WTC11 (cell line): ENCODE data around the gene CHST3. TPM values are rescaled to one million over a fixed set of nuclear protein-coding genes. Genes with fewer than 3 reads are reported as not detected.

Experiments used
- ATAC-seq: fragments of 200-7000 bp; cut with Tn5 transposase; 2 replicates; pipeline ENCODE4 v1.10.0; 2021; ENCODE audit warnings: mild to moderate bottlenecking, moderate library complexity
- CTCF ChIA-PET: fragments of 300-600 bp; sonication (Branson Sonifier 250); formaldehyde crosslinking; loops from one replicate; lab custom pipeline; 2021; ENCODE audit warnings: antibody characterized with exemption; lab: Charles Lee
- POLR2A ChIA-PET: fragments of 350-600 bp; sonication (Branson Sonifier 250); formaldehyde crosslinking; loops from one replicate; lab custom pipeline; 2021; ENCODE audit warnings: antibody characterized with exemption; lab: Charles Lee
- DNase-seq: peaks from one replicate; pipeline ENCODE4 v3.0.0; 2021; ENCODE audit warnings: low spot score
- H3K27ac Mint-ChIP-seq: 2 replicates; pipeline ENCODE4 v1.8.0; 2021; ENCODE audit warnings: mixed read lengths
- H3K27me3 Mint-ChIP-seq: 2 replicates; pipeline ENCODE4 v1.8.0; 2021; ENCODE audit warnings: low read depth, mild to moderate bottlenecking, moderate library complexity, mixed read lengths
- H3K36me3 Mint-ChIP-seq: 2 replicates; pipeline ENCODE4 v1.8.0; 2021; ENCODE audit warnings: mixed read lengths
- H3K4me1 Mint-ChIP-seq: 2 replicates; pipeline ENCODE4 v1.8.0; 2022; ENCODE audit warnings: mixed read lengths
- H3K4me3 Mint-ChIP-seq: 2 replicates; pipeline ENCODE4 v1.8.0; 2021; ENCODE audit warnings: mild to moderate bottlenecking, moderate library complexity, mixed read lengths
- H3K9me3 Mint-ChIP-seq: 2 replicates; pipeline ENCODE4 v1.8.0; 2021; ENCODE audit warnings: mixed read lengths
- E2F1 ChIP-seq: sonication (generic); formaldehyde crosslinking; IDR thresholded peaks from 2 replicates; pipeline ENCODE4 v1.8.0; 2022; ENCODE audit warnings: mild to moderate bottlenecking, missing genetic modification reagents
- E2F4 ChIP-seq: sonication (generic); formaldehyde crosslinking; IDR thresholded peaks from 2 replicates; pipeline ENCODE4 v1.8.1; 2022; ENCODE audit warnings: low read depth, mild to moderate bottlenecking, moderate library complexity, missing genetic modification reagents, borderline replicate concordance
- GRHL2 ChIP-seq: fragments of 250-450 bp; sonication (Bioruptor Pico); IDR thresholded peaks from 2 replicates; pipeline ENCODE4 v1.8.0; 2022; ENCODE audit warnings: mild to moderate bottlenecking, moderate library complexity; ENCODE audit not compliant: insufficient replicate concordance, severe bottlenecking
- HMGA2 ChIP-seq: fragments of 250-450 bp; sonication (Bioruptor Pico); IDR thresholded peaks from 2 replicates; pipeline ENCODE4 v1.4.0; 2021; ENCODE audit warnings: mild to moderate bottlenecking, moderate library complexity
- HMGXB4 ChIP-seq: sonication (generic); formaldehyde crosslinking; IDR thresholded peaks from 2 replicates; pipeline ENCODE4 v1.8.1; 2023; ENCODE audit warnings: mild to moderate bottlenecking, moderate library complexity, missing genetic modification reagents
- IRF1 ChIP-seq: sonication (generic); formaldehyde crosslinking; IDR thresholded peaks from 2 replicates; pipeline ENCODE4 v1.8.0; 2023; ENCODE audit warnings: missing genetic modification reagents
- JAZF1 ChIP-seq: fragments of 250-450 bp; sonication (Bioruptor Pico); IDR thresholded peaks from 2 replicates; pipeline ENCODE4 v1.9.0; 2021; ENCODE audit warnings: moderate library complexity, mild to moderate bottlenecking, inconsistent platforms
- KAT7 ChIP-seq: sonication (generic); formaldehyde crosslinking; IDR thresholded peaks from 2 replicates; pipeline ENCODE4 v1.8.1; 2023; ENCODE audit warnings: missing genetic modification reagents, mild to moderate bottlenecking, borderline replicate concordance
- NR1H2 ChIP-seq: sonication (generic); formaldehyde crosslinking; IDR thresholded peaks from 2 replicates; pipeline ENCODE4 v1.9.0; 2021; ENCODE audit warnings: mild to moderate bottlenecking, moderate library complexity, missing genetic modification reagents
- PRDM15 ChIP-seq: sonication (generic); formaldehyde crosslinking; IDR thresholded peaks from 2 replicates; pipeline ENCODE4 v1.8.0; 2022; ENCODE audit warnings: missing genetic modification reagents
- SOX15 ChIP-seq: fragments of 250-450 bp; sonication (Bioruptor Pico); IDR thresholded peaks from 2 replicates; pipeline ENCODE4 v1.9.0; 2021; ENCODE audit warnings: mild to moderate bottlenecking
- TEAD4 ChIP-seq: sonication (generic); formaldehyde crosslinking; IDR thresholded peaks from 2 replicates; pipeline ENCODE4 v1.8.0; 2022; ENCODE audit warnings: mild to moderate bottlenecking, missing genetic modification reagents
- ZBTB43 ChIP-seq: sonication (generic); formaldehyde crosslinking; IDR thresholded peaks from 2 replicates; pipeline ENCODE4 v1.8.1; 2023; ENCODE audit warnings: mild to moderate bottlenecking, missing genetic modification reagents
- ZNF138 ChIP-seq: sonication (generic); formaldehyde crosslinking; conservative IDR thresholded peaks from 2 replicates; pipeline ENCODE4 v1.8.1; 2022; ENCODE audit warnings: mild to moderate bottlenecking, moderate library complexity, missing genetic modification reagents
- ZNF671 ChIP-seq: fragments of 250-450 bp; sonication (Bioruptor Pico); IDR thresholded peaks from 2 replicates; pipeline ENCODE4 v1.8.0; 2021; ENCODE audit warnings: mild to moderate bottlenecking
- total RNA-seq: library from RNA; stranded (reverse); gene quantifications from 3 replicates; pipeline ENCODE4 v1.2.3, GENCODE V29; 2021
- TF ChIP-seq, protein P1 (sequence below): fragments of 250-450 bp; sonication (Bioruptor Pico); IDR thresholded peaks from 2 replicates; pipeline ENCODE4 v1.9.0; 2021; ENCODE audit warnings: mild to moderate bottlenecking

CHST3 gene
- total RNA-seq, 1 experiment from 2014 or later: 7.0 TPM

DNA sequence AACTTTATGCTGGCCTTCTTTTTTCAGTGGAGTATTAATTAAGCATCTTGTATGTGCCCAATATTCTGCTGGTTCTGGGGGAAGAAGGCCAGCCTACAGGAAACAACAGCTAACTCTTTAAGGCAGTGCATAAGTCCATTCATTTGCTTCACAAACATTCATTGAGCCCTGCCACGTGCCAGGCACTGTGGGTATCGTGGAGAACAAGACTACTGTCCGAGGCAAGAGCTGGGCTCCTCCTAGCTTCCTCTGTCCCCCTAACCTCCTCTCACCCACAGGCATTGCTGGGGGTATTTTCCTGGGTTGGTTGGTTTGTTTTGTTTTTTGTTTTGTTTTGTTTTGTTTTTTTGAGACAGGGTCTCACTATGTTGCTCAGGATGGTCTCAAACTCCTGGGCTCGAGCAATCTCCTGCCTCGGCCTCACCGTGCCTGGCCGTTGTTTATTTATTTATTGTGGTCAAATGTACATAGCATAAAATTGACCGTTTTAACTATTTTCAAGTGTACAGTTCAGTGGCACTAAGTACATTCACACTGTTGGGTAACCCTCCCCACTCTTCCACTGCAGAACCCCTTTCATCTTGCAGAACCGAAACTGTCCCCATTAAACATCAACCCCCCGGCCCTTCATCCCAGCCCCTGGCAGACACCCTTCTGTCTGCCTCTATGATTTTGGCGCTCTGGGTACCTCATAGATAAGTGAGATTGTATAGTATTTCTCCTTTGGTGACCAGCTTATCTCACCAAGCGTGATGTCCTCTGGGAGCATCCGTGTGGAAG is 32.6 kb downstream of the CHST3 start (continued):
- TF ChIP-seq NR1H2 (no peak), HMGA2 (no peak), HMGXB4 (CRISPR knock-in tag) (no peak), TEAD4 (CRISPR knock-in tag) (no peak), E2F1 (CRISPR knock-in tag) (no peak)

DNA sequence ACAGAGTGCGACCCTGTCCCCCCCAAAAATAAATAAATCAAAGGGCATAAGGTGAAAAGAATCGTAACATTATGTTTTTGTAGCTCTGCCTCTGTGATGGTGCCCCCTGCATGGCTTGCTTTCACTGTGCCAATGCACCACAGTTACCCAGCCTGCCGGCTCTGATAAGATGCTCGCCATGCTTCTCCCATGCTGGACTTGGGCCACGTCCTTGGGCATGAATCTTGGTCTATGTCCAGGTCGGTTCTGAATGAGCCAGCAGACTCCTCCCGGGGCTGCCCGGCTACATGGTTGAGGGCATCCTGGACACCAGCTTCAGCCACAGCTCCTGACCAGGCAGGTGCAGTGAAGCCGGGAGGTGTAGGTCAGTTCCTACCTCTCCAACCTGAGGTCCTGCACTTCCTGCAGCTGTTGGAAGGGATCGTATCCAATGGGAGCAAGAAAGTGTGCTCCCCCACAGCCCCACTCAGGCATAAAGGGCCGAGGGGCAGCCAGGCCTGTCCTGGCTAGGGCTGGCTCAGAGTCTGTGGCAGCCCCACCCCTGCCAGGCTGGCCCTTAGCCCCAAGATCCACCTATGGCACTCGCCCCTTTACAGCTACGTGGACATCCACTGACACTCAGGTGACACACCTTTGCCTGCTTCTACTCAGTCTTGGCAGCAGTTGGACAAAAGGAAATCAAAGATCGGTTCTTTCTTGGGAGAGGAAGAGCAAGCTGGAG is 34.1 kb downstream of the CHST3 start:
- no peaks in the 10 kb centered on the region for H3K27me3 Mint-ChIP-seq
- peak; percentile 24; the same call in 1 of the 2 replicates for ATAC-seq
- H3K27ac Mint-ChIP-seq: no peak overlapping the region
- POLR2A ChIA-PET: interaction anchor here (0.6 kb wide), 1 partner anchor 664 kb away, joined by 4 read pairs; no protein-coding TSS in a partner anchor
- no peak for DNase-seq
- no peaks in the 10 kb centered on the region for H3K36me3 Mint-ChIP-seq
- peaks cover 10% of the 10 kb centered on the region for H3K4me1 Mint-ChIP-seq
- H3K9me3 Mint-ChIP-seq: no peaks in the 10 kb centered on the region
- no peak overlapping the region for H3K4me3 Mint-ChIP-seq
- CTCF ChIA-PET: interaction anchor here (0.8 to 4.6 kb wide), 8 partner anchors 15 to 102 kb away, joined by 3 to 31 read pairs (median 4); no protein-coding TSS in a partner anchor
- TF ChIP-seq IRF1 (CRISPR knock-in tag) (no peak), ZNF671 (CRISPR knock-in tag) (no peak), SOX15 (CRISPR knock-in tag) (no peak), KAT7 (CRISPR knock-in tag) (no peak), PRDM15 (CRISPR knock-in tag) (no peak), JAZF1 (CRISPR knock-in tag) (no peak), GRHL2 (CRISPR knock-in tag) (no peak), ZNF138 (CRISPR knock-in tag) (no peak), E2F4 (CRISPR knock-in tag) (no peak), HMGXB4 (CRISPR knock-in tag) (no peak), ZBTB43 (CRISPR knock-in tag) (no peak)
- TF ChIP-seq, protein P1, sequence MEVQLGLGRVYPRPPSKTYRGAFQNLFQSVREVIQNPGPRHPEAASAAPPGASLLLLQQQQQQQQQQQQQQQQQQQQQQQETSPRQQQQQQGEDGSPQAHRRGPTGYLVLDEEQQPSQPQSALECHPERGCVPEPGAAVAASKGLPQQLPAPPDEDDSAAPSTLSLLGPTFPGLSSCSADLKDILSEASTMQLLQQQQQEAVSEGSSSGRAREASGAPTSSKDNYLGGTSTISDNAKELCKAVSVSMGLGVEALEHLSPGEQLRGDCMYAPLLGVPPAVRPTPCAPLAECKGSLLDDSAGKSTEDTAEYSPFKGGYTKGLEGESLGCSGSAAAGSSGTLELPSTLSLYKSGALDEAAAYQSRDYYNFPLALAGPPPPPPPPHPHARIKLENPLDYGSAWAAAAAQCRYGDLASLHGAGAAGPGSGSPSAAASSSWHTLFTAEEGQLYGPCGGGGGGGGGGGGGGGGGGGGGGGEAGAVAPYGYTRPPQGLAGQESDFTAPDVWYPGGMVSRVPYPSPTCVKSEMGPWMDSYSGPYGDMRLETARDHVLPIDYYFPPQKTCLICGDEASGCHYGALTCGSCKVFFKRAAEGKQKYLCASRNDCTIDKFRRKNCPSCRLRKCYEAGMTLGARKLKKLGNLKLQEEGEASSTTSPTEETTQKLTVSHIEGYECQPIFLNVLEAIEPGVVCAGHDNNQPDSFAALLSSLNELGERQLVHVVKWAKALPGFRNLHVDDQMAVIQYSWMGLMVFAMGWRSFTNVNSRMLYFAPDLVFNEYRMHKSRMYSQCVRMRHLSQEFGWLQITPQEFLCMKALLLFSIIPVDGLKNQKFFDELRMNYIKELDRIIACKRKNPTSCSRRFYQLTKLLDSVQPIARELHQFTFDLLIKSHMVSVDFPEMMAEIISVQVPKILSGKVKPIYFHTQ (CRISPR knock-in tag): no peak
